Loucy (cell line): ENCODE measurements around the gene SPAG9.
"Not testable (repeated sequence)": the region's sequence is repeated elsewhere in the genome, so short reads cannot be mapped to it uniquely, and the experiment has no call there.

Experiments
- H2AFZ ChIP-seq: fragments of 200-600 bp; sonication (generic); 2 replicates; pipeline ENCODE4 v1.6.0; 2016; ENCODE audit warnings: antibody characterized with exemption, mild to moderate bottlenecking, low read length, moderate library complexity
- H3F3A ChIP-seq: fragments of 200-600 bp; 2 replicates; pipeline ENCODE4 v1.6.0; 2016; ENCODE audit warnings: antibody characterized with exemption, low read depth, mild to moderate bottlenecking
- H3K27me3 ChIP-seq: fragments of 200-600 bp; sonication (generic); 2 replicates; pipeline ENCODE4 v1.6.1; 2014; ENCODE audit warnings: low read length, mild to moderate bottlenecking; ENCODE audit not compliant: insufficient read depth, poor library complexity, severe bottlenecking
- H3K36me3 ChIP-seq: fragments of 200-600 bp; sonication (generic); 2 replicates; pipeline ENCODE4 v1.6.1; 2016; ENCODE audit warnings: low read length; ENCODE audit not compliant: insufficient read depth
- H3K4me1 ChIP-seq: fragments of 200-600 bp; sonication (generic); 2 replicates; pipeline ENCODE4 v1.5.1; 2014; ENCODE audit warnings: low read length, mild to moderate bottlenecking; ENCODE audit not compliant: insufficient read depth, poor library complexity, severe bottlenecking
- H3K4me2 ChIP-seq: fragments of 200-600 bp; sonication (generic); 2 replicates; pipeline ENCODE4 v1.6.0; 2014; ENCODE audit warnings: antibody characterized with exemption, low read length, low read depth, mild to moderate bottlenecking; ENCODE audit not compliant: poor library complexity, severe bottlenecking
- H3K4me3 ChIP-seq: fragments of 200-600 bp; sonication (generic); 2 replicates; pipeline ENCODE4 v1.5.1; 2014; ENCODE audit warnings: low read length, mild to moderate bottlenecking, mixed read lengths; ENCODE audit not compliant: poor library complexity, severe bottlenecking
- H3K79me2 ChIP-seq: fragments of 200-600 bp; sonication (generic); 2 replicates; pipeline ENCODE4 v1.6.1; 2014; ENCODE audit warnings: low read length; ENCODE audit not compliant: insufficient read depth
- H3K9ac ChIP-seq: fragments of 200-600 bp; sonication (generic); 2 replicates; pipeline ENCODE4 v1.6.0; 2014; ENCODE audit warnings: mild to moderate bottlenecking, low read depth, low read length, moderate library complexity; ENCODE audit not compliant: poor library complexity, severe bottlenecking
- H3K9me2 ChIP-seq: fragments of 200-600 bp; sonication (generic); replicated peaks from 2 replicates; pipeline ENCODE4 v1.6.1; 2016; ENCODE audit warnings: low read depth, low read length, mixed read lengths
- H3K9me3 ChIP-seq: fragments of 200-600 bp; sonication (generic); 2 replicates; pipeline ENCODE4 v1.6.1; 2014; ENCODE audit warnings: mild to moderate bottlenecking, antibody characterized with exemption, low read length, low read depth; ENCODE audit not compliant: insufficient read depth
- H4K20me1 ChIP-seq: fragments of 200-600 bp; sonication (generic); 2 replicates; pipeline ENCODE4 v1.6.0; 2014; ENCODE audit warnings: antibody characterized with exemption, low read length, mild to moderate bottlenecking; ENCODE audit not compliant: insufficient read depth, poor library complexity, severe bottlenecking
- CTCF ChIP-seq: fragments of 200-600 bp; sonication (generic); conservative IDR thresholded peaks from 2 replicates; pipeline ENCODE4 v1.5.1; 2014; ENCODE audit warnings: mild to moderate bottlenecking, antibody characterized with exemption, low read length
- EZH2phosphoT487 ChIP-seq: fragments of 200-600 bp; IDR thresholded peaks from 2 replicates; pipeline ENCODE4 v1.6.1; 2018; ENCODE audit warnings: antibody characterized with exemption, mild to moderate bottlenecking, moderate library complexity, borderline replicate concordance

The SPAG9 gene

GRCh38 chr17:50944902-50945720, 175.6 kb downstream of the SPAG9 start:
- H3F3A ChIP-seq: no peaks in the 10 kb centered on the region
- H3K27me3 ChIP-seq: no peaks in the 10 kb centered on the region
- H3K9me2 ChIP-seq: no peaks in the 10 kb centered on the region
- peaks cover 16% of the 10 kb centered on the region for H3K4me1 ChIP-seq
- H3K36me3 ChIP-seq: no peaks in the 10 kb centered on the region
- no peaks in the 10 kb centered on the region for H3K9me3 ChIP-seq
- peak overlapping the region; percentile 87 for H2AFZ ChIP-seq
- H3K4me3 ChIP-seq: peak overlapping the region; percentile 70
- no peaks in the 10 kb centered on the region for H4K20me1 ChIP-seq
- H3K9ac ChIP-seq: peak overlapping the region; percentile 70
- TF ChIP-seq EZH2phosphoT487: no peak
- no peak for TF ChIP-seq CTCF
- no peaks in the 10 kb centered on the region for H3K79me2 ChIP-seq
- H3K4me2 ChIP-seq: peak overlapping the region; percentile 68

- Histone ChIP-seq H3K79me2 (no peaks in the 10 kb centered on the region), H3K4me1 (peaks cover 16% of the 10 kb centered on the region), H4K20me1 (no peaks in the 10 kb centered on the region), H3K9me2 (no peaks in the 10 kb centered on the region), H3K27me3 (no peaks in the 10 kb centered on the region), H3K4me3 (peak overlapping the region; percentile 70), H2AFZ (peak overlapping the region; percentile 87), H3F3A (no peaks in the 10 kb centered on the region), H3K4me2 (peak overlapping the region; percentile 68), H3K9ac (peak overlapping the region; percentile 70), H3K36me3 (no peaks in the 10 kb centered on the region), H3K9me3 (no peaks in the 10 kb centered on the region)
- no peak for TF ChIP-seq CTCF
- TF ChIP-seq EZH2phosphoT487: no peak
These were observed 176.4 kb downstream of the SPAG9 start for GRCh38 chr17:50944054-50944901.

GRCh38 chr17:50943575-50943933, 177.1 kb downstream of the SPAG9 start:
- Histone ChIP-seq H3K9me2 (no peaks in the 10 kb centered on the region), H3K4me1 (peaks cover 16% of the 10 kb centered on the region), H3K27me3 (no peaks in the 10 kb centered on the region), H4K20me1 (no peaks in the 10 kb centered on the region), H3F3A (no peaks in the 10 kb centered on the region), H3K4me2 (peak overlapping the region; percentile 68), H3K79me2 (no peaks in the 10 kb centered on the region), H2AFZ (no peak overlapping the region), H3K9me3 (no peaks in the 10 kb centered on the region), H3K9ac (no peak overlapping the region), H3K36me3 (no peaks in the 10 kb centered on the region), H3K4me3 (no peak overlapping the region)
- TF ChIP-seq CTCF (no peak), EZH2phosphoT487 (no peak)

- H4K20me1 ChIP-seq, H3K9ac ChIP-seq, H3F3A ChIP-seq, H3K36me3 ChIP-seq, H3K4me3 ChIP-seq, H3K4me2 ChIP-seq, H3K9me2 ChIP-seq, H3K27me3 ChIP-seq, H3K9me3 ChIP-seq, H3K79me2 ChIP-seq, H2AFZ ChIP-seq: not testable (repeated sequence)
- peaks cover 16% of the 10 kb centered on the region for H3K4me1 ChIP-seq
These were observed 179.0 kb downstream of the SPAG9 start for GRCh38 chr17:50941676-50942048.
